VCaP (cell line): ENCODE results near the gene RANBP6.

Experiments
- H3K27ac ChIP-seq: fragments of 450-650 bp; 2 replicates; pipeline ENCODE4 v1.5.1; 2017
- CTCF ChIP-seq: fragments of 450-650 bp; conservative IDR thresholded peaks from 2 replicates; pipeline ENCODE4 v1.5.1; 2017; ENCODE audit warnings: mild to moderate bottlenecking, moderate library complexity

Gene RANBP6

DNA sequence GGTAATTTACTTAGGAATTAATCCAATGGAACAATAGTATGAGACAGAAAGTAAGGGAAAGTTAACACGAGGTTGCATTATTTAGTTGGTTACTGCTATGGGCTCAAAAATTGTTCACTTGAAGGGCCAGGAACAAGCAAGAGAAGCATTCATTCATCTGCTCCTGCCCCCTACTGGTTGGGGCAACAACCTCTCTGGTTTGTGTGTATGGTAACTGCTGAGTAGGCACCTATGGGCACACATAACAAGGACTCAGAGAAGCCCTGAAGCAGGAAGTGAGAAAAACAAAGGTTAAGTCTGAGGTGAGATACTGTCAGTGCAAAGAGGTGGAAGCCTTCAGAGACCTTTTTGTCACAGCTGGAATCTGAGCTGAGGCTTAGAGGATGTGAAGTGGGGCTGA lies 34.4 kb upstream of the RANBP6 start:
- no peak overlapping the region for H3K27ac ChIP-seq
- TF ChIP-seq CTCF: no peak; the same call in 1 of the 2 replicates

GRCh38 chr9:6048039-6048438 lies 32.6 kb upstream of the RANBP6 start:
- H3K27ac ChIP-seq: no peak overlapping the region
- no peak for TF ChIP-seq CTCF

DNA sequence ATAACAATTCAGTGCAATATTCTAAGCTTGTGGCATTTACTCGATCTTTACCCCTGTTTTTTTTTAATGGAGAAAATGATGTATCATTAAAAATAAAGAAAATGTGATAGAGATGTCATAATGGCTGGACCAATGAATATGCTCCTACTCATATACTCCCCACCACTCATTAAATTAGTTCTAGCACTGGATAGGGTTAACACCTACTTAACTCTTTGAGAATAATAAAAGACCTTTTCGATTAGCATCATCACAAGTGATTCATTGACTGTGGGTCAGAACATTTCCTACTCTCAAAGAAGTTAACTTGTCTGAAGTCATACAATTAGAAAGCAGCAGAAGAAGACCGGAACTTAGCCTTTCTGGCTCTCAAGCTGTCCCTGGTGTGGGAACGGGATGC lies 31.6 kb upstream of the RANBP6 start:
- no peak for TF ChIP-seq CTCF
- H3K27ac ChIP-seq: no peak overlapping the region

- H3K27ac ChIP-seq: no peak overlapping the region
- no peak for TF ChIP-seq CTCF
These were observed 29.9 kb upstream of the RANBP6 start for GRCh38 chr9:6045364-6045763.

- TF ChIP-seq CTCF: no peak
- H3K27ac ChIP-seq: no peak overlapping the region
These were observed 24.7 kb upstream of the RANBP6 start for GRCh38 chr9:6040077-6040476.

DNA sequence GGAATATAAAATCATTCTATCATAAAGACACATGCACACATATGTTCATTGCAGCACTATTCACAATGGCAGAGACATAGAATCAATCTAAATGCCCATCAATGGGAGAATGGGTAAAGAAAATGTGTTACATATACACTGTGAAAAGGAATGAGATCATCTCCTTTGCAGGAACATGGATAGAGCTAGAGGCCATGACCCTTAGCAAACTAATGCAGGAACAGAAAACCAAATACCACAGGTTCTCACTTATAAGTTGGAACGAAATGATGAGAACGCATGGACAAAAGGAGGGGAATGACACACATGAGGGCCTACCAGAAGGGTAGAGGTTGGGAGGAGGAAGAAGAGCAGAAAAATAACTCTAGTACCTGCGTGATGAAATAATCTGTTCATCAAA lies 21.0 kb upstream of the RANBP6 start:
- no peak overlapping the region for H3K27ac ChIP-seq
- no peak for TF ChIP-seq CTCF

DNA sequence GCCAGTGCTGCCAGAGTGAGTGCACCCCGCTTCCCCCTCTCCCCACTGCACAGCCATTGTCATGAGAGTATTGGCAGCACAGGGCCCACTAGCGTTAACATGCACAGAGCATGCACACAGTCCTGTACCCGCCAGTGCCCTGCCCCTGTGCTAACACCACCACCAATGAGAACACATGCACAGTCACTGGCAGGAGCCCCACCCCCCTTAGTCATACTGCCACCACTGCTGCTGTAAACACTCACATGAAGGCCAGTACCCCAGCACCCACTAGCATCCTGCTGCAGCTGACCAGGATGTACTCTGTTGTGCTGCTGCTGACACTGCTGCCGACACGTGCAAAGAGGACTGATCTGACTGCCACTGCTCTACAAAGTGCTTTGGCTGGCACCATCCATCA lies 19.5 kb upstream of the RANBP6 start:
- TF ChIP-seq CTCF: no peak
- H3K27ac ChIP-seq: no peak overlapping the region
